Measurements from ENCODE around the gene WDR26. TPM values are rescaled to one million over a fixed set of nuclear protein-coding genes. Genes with fewer than 3 reads are reported as not detected.
A peak's percentile ranks its signal among the peaks of the same experiment; 100 is the strongest.

WDR26 gene
- total RNA-seq, 1 experiment from 2014 or later, result 81.4 TPM

GRCh38 chr1:224392411-224393249 lies 42.0 kb downstream of the WDR26 start:
- Histone ChIP-seq H2AFZ (ENCODE audit: low read length) (no peak overlapping the region), H3K4ac (ENCODE audit: low read depth, low read length) (no peak overlapping the region), H4K91ac (ENCODE audit: insufficient read length, low read depth, low read length) (no peak overlapping the region), H4K5ac (ENCODE audit: insufficient read length, low read depth, low read length) (no peak overlapping the region), H3K79me1 (ENCODE audit: insufficient read depth, low read depth, low read length, poor library complexity, severe bottlenecking) (no peaks in the 10 kb centered on the region), H4K8ac (replicated peaks; ENCODE audit: insufficient read length, low read depth, low read length) (no peak overlapping the region), H3K23me2 (ENCODE audit: insufficient read length, low read depth, low read length, poor library complexity, severe bottlenecking) (no peaks in the 10 kb centered on the region), H3K18ac (ENCODE audit: insufficient read length, low read depth, low read length) (no peak overlapping the region), H3K23ac (ENCODE audit: insufficient read length, low read depth, low read length) (no peak overlapping the region), H3K27ac (ENCODE audit: insufficient read length, low read depth, low read length) (no peak overlapping the region), H3K79me2 (ENCODE audit: insufficient read depth, low read length) (no peaks in the 10 kb centered on the region), H3K14ac (ENCODE audit: insufficient read depth, low read length) (no peak overlapping the region), H2BK120ac (ENCODE audit: low read depth, low read length, poor library complexity, severe bottlenecking) (no peak overlapping the region), H3K9me3 (ENCODE audit: control insufficient read depth, low read depth, low read length) (no peaks in the 10 kb centered on the region), H3K4me2 (ENCODE audit: insufficient read depth, insufficient read length, low read length) (no peak overlapping the region), H2BK15ac (ENCODE audit: low read depth, low read length) (no peak overlapping the region), H3K56ac (ENCODE audit: insufficient read length, low read depth, low read length) (no peak overlapping the region), H2BK20ac (ENCODE audit: low read depth, low read length, poor library complexity, severe bottlenecking) (no peak overlapping the region), H2BK5ac (ENCODE audit: insufficient read length, low read length) (no peak overlapping the region), H3K4me1 (ENCODE audit: insufficient read depth, low read length) (no peaks in the 10 kb centered on the region), H3K27me3 (ENCODE audit: insufficient read depth, low read length) (no peaks in the 10 kb centered on the region), H3T11ph (ENCODE audit: low read length) (no peak overlapping the region), H4K20me1 (ENCODE audit: control insufficient read depth, insufficient read depth, insufficient read length) (no peaks in the 10 kb centered on the region), H2BK12ac (ENCODE audit: insufficient read length, low read depth, low read length) (no peak overlapping the region), H3K9ac (ENCODE audit: extremely low read depth, insufficient read length, low read length) (no peak overlapping the region), H2AK5ac (ENCODE audit: insufficient read length, low read length) (no peak overlapping the region)
- Mint-ChIP-seq H3K9me3 (no peaks in the 10 kb centered on the region), H3K4me1 (no peaks in the 10 kb centered on the region), H3K27ac (0 out of 7 replicates have a peak overlapping the region, but pooled peaks of 1 of the 3 experiments have one; percentile 23), H3K36me3 (ENCODE audit: insufficient read depth in 1 of 3, low read depth in 3 of 3) (peaks cover 47 to 93% (median 92%) of the 10 kb centered on the region in 3 experiments; a peak in 6 of 7 replicates), H3K27me3 (ENCODE audit: low read depth) (no peaks in the 10 kb centered on the region), H3K4me3 (no peak overlapping the region)
- DNase-seq, result no peak
- WGBS (ENCODE audit: extremely low coverage, insufficient read length, low lambda C conversion rate), result no CpG with 5 or more reads among the region's 4 CpGs
- no peak for TF ChIP-seq CTCF (conservative IDR thresholded peaks at IDR 0.05)

Data from H9 (cell line).